ENCODE results near the gene S1PR4. TPM values are rescaled to one million over a fixed set of nuclear protein-coding genes. Genes with fewer than 3 reads are reported as not detected.

Gene S1PR4
- total RNA-seq (1 to 10 TPM in 1 of 10 donors, under 1 TPM in 9; 0.24 to 3.3 (median 0.59) TPM), polyA plus RNA-seq (1 to 10 TPM; 1.5 to 1.9 TPM)
- long read RNA-seq, donor 1, partial matches to known transcripts: 0 of 4 reads
- long read RNA-seq, donor 1, other reads (novel, unspliced or antisense): 0 of 4 reads
- long read RNA-seq, donor 2, transcript S1PR4-201 (1 exons, 1,565 nt): major isoform, 5 of 5 reads
- long read RNA-seq, donor 2, partial matches to known transcripts: 0 of 5 reads
- long read RNA-seq, donor 2, other reads (novel, unspliced or antisense): 0 of 5 reads
- long read RNA-seq, donor 3: 0 reads

DNA sequence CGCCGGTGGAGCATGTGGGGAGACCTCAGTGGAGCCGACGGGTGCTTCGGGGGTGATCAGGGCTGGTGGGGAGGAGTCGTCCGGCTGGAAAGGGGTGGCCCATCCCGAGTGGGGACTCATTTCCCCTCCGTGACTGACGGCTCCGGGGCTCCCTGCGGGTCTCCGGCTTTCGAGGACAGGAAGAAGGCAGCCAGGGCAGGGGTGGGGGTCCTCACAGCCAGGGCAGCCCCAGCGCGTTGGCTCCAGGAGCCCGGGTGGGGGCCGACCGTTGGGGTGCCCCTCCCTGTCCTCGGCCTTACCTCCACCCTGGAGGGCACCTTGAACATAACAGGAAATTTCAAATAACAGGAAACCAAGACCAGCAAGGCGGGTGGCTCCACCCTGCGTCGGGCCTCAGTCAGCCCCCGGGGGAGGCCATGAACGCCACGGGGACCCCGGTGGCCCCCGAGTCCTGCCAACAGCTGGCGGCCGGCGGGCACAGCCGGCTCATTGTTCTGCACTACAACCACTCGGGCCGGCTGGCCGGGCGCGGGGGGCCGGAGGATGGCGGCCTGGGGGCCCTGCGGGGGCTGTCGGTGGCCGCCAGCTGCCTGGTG, at the start of gene S1PR4:
TSS of gene S1PR4 (plus strand) at position 393 of the 596 bp plus-strand sequence. CDS start at position 417, 24 bp downstream.
- intact Hi-C loops (cut with DNase I): no loop called here
- WGBS, 2 donors: 62 to 67% methylated on average over 42 of the region's 42 CpGs
- ATAC-seq (peak in 7 of 8 donors; percentile 30 to 67 (median 37)), DNase-seq (no peak)
- H3K27ac ChIP-seq: peak within 1 kb of the TSS in 7 of 10 donors; percentile 5 to 98 (median 39)
- H3K36me3 ChIP-seq: peaks cover 0 to 3% (median 0%) of the 10 kb centered on the region in 9 donors
- TF ChIP-seq CTCF (IDR thresholded peaks at IDR 0.05): no peak
- peaks cover 0 to 40% (median 3%) of the 10 kb centered on the region in 9 donors for H3K4me1 ChIP-seq
- peak within 1 kb of the TSS in 6 of 10 donors; percentile 0 to 66 (median 24) for H3K4me3 ChIP-seq
- H3K27me3 ChIP-seq: no peaks in the 10 kb centered on the region
- H3K9me3 ChIP-seq: no peaks in the 10 kb centered on the region

GRCh38 chr19:3129112-3129511, 49.5 kb upstream of the S1PR4 start:
- H3K36me3 ChIP-seq: no peaks in the 10 kb centered on the region
- intact Hi-C loops (cut with DNase I): loop anchor here in 7 of 10 donors (1.0 to 10.0 kb wide), 3 partner anchors 33 to 54 kb away; no protein-coding TSS in a partner anchor
- no peak for DNase-seq
- peaks cover 0 to 29% (median 0%) of the 10 kb centered on the region in 9 donors for H3K4me1 ChIP-seq
- no peak overlapping the region for H3K27ac ChIP-seq
- H3K27me3 ChIP-seq: no peaks in the 10 kb centered on the region
- no peak for ATAC-seq
- no peak overlapping the region for H3K4me3 ChIP-seq
- H3K9me3 ChIP-seq: no peaks in the 10 kb centered on the region
- 0 to 39% methylated on average over 1 of the region's 1 CpG for WGBS, 2 donors
- TF ChIP-seq CTCF (IDR thresholded peaks at IDR 0.05): peak in 7 of 9 donors; percentile 38 to 61 (median 53)

GRCh38 chr19:3131168-3131567, 47.4 kb upstream of the S1PR4 start:
- ATAC-seq (no peak), DNase-seq (no peak)
- peaks cover 0 to 28% (median 0%) of the 10 kb centered on the region in 9 donors for H3K4me1 ChIP-seq
- no peaks in the 10 kb centered on the region for H3K27me3 ChIP-seq
- 94% methylated on average over 24 of the region's 24 CpGs for WGBS, 2 donors
- H3K9me3 ChIP-seq: no peaks in the 10 kb centered on the region
- no peaks in the 10 kb centered on the region for H3K36me3 ChIP-seq
- no peak overlapping the region for H3K4me3 ChIP-seq
- no peak for TF ChIP-seq CTCF (IDR thresholded peaks at IDR 0.05)
- intact Hi-C loops (cut with DNase I): loop anchor here in 1 of 10 donors (2.0 kb wide), 1 partner anchor 32 kb away; no protein-coding TSS in a partner anchor
- no peak overlapping the region for H3K27ac ChIP-seq

GRCh38 chr19:3132971-3133792, 45.4 kb upstream of the S1PR4 start:
- intact Hi-C loops (cut with DNase I): no loop called here
- Histone ChIP-seq H3K4me1 (peaks cover 0 to 41% (median 8%) of the 10 kb centered on the region in 9 donors), H3K27ac (peak overlapping the region in 9 of 10 donors; percentile 20 to 91 (median 36)), H3K9me3 (no peaks in the 10 kb centered on the region), H3K27me3 (no peaks in the 10 kb centered on the region), H3K4me3 (peak overlapping the region in 1 of 10 donors; percentile 19), H3K36me3 (no peaks in the 10 kb centered on the region)
- no peak for TF ChIP-seq CTCF (IDR thresholded peaks at IDR 0.05)
- ATAC-seq (peak in 7 of 8 donors; percentile 49 to 73 (median 69)), DNase-seq (peak in 1 of 2 donors; percentile 37)
- WGBS, 2 donors: 56 to 61% methylated on average over 24 of the region's 24 CpGs

Measured in heart right ventricle (tissue), 16 donors.